Stimulated activated CD4-positive, alpha-beta T cell treated with anti-CD3 and anti-CD28 coated beads, Interleukin-12 subunit alpha, Interleukin-12 subunit beta, amount 100 ng/mL, for 24 hours (primary cell): ENCODE measurements around the gene PQBP1.
A peak's percentile ranks its signal among the peaks of the same experiment; 100 is the strongest.

Experiments
- DNase-seq, 2 experiments: peaks; one replicate each; pipeline ENCODE4 v3.0.0-alpha.2; 2020; ENCODE audit warnings: low read depth in 2 of 2

PQBP1 gene

GRCh38 chrX:48920718-48921104 lies 23.0 kb downstream of the PQBP1 start:
- no peak for DNase-seq

GRCh38 chrX:48923771-48924170 lies 26.0 kb downstream of the PQBP1 start:
- no peak for DNase-seq

- DNase-seq = no peak
These were observed 26.5 kb downstream of the PQBP1 start for GRCh38 chrX:48924270-48924669.

GRCh38 chrX:48927123-48927522 lies 29.4 kb downstream of the PQBP1 start:
- DNase-seq = no peak

GRCh38 chrX:48927736-48928382 lies 30.1 kb downstream of the PQBP1 start:
- DNase-seq = no peak

- no peak for DNase-seq
These were observed 36.0 kb downstream of the PQBP1 start for GRCh38 chrX:48933757-48934156.

- no peak for DNase-seq
These were observed 37.0 kb downstream of the PQBP1 start for GRCh38 chrX:48934581-48935300.

GRCh38 chrX:48935301-48935670 lies 37.6 kb downstream of the PQBP1 start:
- DNase-seq = no peak

- no peak for DNase-seq
These were observed 38.8 kb downstream of the PQBP1 start for GRCh38 chrX:48936429-48937053.

GRCh38 chrX:48937054-48937907 lies 39.6 kb downstream of the PQBP1 start:
- peak; percentile 72 to 82 for DNase-seq

- DNase-seq = peak; percentile 50 to 60
These were observed 41.1 kb downstream of the PQBP1 start for GRCh38 chrX:48938721-48939425.

GRCh38 chrX:48939524-48940228 lies 41.9 kb downstream of the PQBP1 start:
- no peak for DNase-seq

GRCh38 chrX:48940404-48940955 lies 42.8 kb downstream of the PQBP1 start:
- DNase-seq = no peak

- no peak for DNase-seq
These were observed 45.2 kb downstream of the PQBP1 start for GRCh38 chrX:48942895-48943294.

GRCh38 chrX:48945517-48946348 lies 48.0 kb downstream of the PQBP1 start:
- no peak for DNase-seq

- DNase-seq = no peak
These were observed 50.9 kb downstream of the PQBP1 start for GRCh38 chrX:48948589-48948988.
